AG08395 (cell line): ENCODE measurements around the gene PPP6R2.
"Not testable (repeated sequence)": the region's sequence is repeated elsewhere in the genome, so short reads cannot be mapped to it uniquely, and the experiment has no call there.

ENCODE experiments used
- DNase-seq: peaks from one replicate; pipeline ENCODE4 v3.0.0; 2012; ENCODE audit warnings: mixed read lengths, low spot score

PPP6R2 gene

GRCh38 chr22:50318356-50318697 lies 24.8 kb upstream of the PPP6R2 start:
- no peak for DNase-seq

- DNase-seq, result no peak
These were observed 24.3 kb upstream of the PPP6R2 start for GRCh38 chr22:50318698-50319411.

DNA sequence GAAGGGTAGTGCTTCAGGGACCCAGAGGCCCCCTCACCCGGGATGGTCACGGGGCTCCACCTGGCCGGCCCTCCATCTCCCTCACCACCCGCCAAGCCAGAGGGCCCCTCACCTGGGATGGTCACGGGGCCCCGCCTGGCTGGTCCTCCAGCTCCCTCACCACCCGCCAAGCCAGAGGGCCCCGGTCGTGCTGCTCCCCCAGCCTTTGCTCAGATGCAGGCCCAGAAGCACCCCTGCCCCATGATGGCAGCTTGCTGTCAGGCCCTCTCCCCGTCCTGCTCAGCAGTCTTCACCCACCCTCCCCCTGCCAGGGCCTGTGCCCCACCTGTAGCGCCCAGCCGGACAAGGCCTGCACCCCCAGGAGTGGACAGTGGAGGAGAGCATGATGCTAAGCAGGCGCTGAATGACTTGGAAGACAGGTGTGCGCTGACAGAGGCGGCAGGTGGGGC lies 23.6 kb upstream of the PPP6R2 start:
- no peak for DNase-seq

DNA sequence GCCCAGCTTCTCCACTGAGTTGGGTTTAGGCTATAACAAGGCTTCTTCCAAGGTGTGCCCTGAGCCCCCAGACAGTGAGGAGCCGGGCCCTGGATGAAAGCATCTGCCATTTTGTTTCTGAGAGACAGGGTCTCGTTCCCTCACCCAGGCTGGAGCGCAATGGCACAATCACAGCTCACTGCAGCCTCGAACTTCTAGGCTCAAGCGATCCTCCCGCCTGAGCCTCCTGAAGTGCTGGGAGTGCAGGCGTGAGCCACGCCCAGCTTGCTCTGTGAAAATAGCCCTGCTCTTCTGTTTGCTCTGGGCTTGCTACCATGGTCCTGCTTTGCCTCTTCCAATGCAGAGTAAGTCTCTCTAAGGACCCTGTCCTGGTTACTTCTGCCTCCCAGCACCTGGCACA lies 23.0 kb upstream of the PPP6R2 start:
- no peak for DNase-seq

- DNase-seq, result no peak
These were observed 22.3 kb upstream of the PPP6R2 start for GRCh38 chr22:50320671-50321325.

DNA sequence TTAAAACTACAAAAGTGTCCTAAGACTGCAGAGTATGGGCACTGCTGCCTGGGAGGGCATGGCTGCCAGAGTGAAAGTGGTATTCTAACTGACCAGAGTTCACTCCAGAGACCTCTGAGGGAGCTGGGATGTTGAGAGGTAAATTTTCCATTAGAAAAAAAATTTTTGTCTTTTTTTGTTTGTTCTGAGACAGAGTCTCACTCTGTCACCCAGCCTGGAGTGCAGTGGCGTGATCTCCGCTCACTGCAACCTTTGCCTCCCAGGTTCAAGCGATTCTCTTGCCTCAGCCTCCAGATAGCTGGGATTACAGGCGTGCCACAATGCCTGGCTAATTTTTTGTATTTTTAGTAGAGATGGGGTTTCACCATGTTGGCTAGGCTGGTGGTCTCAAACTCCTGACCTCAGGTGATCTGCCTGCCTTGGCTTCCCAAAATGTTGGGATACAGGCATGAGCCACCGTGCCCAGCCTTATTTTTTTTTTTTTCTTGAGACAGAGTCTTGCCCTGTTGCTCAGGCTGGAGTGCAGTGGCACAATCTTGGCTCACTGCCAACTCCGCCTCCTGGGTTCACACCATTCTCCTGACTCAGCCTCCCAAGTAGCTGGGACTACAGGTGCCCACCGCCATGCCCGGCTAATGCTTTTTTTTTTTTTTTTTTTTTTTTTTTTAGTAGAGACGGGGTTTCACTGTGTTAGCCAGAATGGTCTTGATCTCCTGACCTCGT lies 20.6 kb upstream of the PPP6R2 start:
- not testable (repeated sequence) for DNase-seq

DNA sequence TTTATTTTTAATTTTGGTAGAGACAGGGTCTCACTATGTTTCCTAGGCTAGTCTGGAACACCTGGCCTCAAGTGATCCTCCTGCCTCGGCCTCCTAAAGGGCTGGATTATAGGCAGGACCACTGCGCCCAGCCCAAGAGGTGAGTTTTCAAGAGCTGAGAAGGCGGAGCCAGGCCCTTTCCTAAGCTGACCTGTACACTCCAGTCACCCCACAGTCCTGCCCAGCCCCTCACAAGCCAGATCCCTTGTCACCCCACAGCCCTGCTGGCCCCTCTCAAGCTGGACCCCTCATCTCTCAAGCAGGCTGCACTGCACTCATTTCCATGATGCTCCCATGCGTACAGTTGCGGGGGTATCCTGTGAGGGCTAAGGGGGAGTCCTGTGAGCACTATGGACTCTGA lies 19.2 kb upstream of the PPP6R2 start:
- DNase-seq, result no peak

DNA sequence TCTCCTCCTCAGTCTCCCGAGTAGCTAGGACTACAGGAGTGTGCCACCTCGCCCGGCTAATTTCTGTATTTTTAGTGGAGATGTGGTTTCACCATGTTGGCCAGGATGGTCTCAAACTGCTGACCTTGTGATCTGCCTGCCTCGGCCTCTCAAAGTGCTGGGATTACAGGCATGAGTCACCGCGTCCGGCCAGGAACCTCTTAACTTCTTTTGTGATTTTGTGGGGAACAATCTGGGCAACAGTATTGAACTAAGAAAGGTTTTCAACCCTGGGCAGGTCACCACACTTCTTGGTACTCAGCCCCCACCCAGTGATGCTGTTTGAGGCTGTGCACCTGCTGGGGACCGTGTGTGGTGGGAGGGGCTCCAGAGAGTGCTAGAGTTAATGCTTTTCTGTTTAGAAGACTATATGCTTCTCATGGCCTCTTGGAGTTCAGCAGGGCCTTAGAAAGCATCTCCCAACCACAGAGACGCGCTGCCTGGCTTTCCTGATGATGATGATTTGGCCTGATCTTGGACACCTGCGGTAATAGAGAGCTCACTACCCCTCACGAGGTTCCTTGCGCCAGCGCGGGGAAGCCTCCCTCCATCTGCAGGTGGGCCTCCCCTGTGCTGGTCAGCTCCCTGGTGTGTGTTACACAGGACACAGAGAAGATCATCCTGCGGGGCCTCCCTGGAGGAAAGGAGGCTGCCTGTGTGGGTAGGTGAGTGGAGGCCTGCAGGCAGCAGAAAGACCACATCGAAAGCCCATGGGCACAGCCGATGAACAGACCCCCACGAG lies 17.5 kb upstream of the PPP6R2 start:
- DNase-seq, result no peak

DNA sequence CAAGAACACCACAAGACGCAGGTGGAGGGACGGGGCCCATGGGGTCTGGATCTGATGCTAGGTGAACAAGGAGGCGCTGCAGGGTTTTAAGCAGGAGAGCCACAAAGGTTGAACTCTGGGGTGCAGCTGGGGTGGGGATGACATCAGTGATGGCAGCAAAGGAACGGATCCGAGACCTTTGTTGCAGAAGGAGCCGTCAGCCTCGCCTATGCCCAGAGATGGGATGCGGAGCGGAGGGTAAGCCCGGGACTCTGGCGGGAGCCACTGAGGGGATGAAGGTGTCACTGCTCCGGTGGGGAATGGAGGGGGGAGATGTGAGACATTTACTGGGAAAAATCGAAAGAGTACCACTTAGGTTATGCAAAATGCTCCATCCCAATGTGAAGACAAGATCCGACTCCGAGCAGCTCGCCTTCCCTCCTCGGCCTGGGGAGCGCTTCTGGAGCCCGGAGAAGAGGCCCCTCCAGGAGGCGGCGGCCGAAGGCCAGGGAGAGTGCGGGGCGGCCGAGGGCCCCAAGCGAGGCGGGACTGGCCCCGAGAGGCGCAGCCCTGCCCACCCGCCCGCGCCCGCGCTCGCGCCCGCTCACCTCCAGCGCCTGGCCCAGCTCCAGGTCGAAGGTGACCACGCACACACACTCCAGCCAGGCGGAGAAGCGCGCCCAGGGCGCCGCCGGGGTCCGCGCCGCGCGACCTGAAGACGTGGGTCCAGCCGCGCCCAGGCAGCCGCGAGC lies 16.7 kb upstream of the PPP6R2 start:
- no peak for DNase-seq

GRCh38 chr22:50326956-50327710 lies 16.0 kb upstream of the PPP6R2 start, which contains the start of gene DENND6B:
Gene DENND6B (minus strand): TSS chr22:50327012. CDS start chr22:50326988, 24 bp downstream.
- DNase-seq, result peak; percentile 89

GRCh38 chr22:50327711-50328019 lies 15.5 kb upstream of the PPP6R2 start:
- DNase-seq, result no peak

GRCh38 chr22:50329236-50329635 lies 13.9 kb upstream of the PPP6R2 start:
- DNase-seq, result no peak

DNA sequence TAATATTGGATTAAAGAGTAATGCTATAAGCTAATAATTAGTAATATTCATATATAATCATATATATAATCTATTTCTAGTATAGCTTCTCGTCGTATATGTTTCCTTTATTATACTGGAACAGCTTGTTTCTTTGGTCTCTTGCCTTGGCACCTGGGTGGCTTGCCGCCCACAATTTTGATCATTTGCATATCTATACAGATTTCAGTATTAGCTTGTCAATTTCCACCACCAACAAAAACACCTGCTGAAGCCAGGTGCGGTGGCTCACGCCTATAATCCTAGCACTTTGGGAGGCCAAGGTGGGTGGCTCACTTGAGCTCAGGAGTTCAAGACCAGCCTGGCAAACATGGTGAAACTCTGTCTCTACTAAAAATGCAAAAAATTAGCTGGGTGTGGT lies 8.7 kb upstream of the PPP6R2 start:
- DNase-seq, result not testable (repeated sequence)

DNA sequence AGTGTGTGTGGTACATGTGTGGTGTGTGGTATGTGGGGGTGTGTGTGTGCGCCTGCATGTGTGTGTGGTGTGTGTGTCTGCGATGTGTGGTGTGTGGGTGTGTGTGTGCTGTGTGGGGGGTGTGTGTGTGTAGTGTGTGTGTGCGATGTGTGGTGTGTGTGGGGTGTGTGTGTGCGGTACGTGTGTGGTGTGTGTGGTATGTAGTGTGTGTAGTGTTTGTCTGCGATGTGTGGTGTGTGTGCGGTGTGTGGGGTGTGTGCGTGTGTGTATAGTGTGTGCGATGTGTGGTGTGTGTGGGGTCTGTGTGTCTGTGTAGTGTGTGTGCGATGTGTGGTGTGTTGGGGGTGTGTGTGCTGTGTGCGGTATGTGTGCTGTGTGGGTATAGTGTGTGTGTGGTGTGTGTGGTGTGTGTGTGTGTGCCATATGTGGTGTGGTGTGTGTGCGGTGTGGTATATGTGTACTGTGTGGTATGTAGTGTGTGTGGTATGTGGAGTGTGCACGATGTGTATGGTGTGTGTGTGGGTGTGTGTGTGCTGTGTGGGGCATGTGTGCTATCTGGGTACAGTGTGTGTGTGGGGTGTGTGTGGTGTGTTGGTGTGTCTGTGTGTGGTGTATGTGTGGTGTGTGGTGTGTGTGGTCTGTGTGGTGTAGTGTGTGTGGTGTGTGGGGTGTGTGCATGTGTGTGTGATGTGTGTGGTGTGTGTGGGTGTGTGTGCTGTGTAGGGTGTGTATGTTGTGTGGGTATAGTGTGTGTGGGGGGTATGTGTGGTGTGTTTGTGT lies 5.7 kb upstream of the PPP6R2 start:
- no peak for DNase-seq

- no peak for DNase-seq
These were observed 5.0 kb upstream of the PPP6R2 start for GRCh38 chr22:50338042-50338573.

DNA sequence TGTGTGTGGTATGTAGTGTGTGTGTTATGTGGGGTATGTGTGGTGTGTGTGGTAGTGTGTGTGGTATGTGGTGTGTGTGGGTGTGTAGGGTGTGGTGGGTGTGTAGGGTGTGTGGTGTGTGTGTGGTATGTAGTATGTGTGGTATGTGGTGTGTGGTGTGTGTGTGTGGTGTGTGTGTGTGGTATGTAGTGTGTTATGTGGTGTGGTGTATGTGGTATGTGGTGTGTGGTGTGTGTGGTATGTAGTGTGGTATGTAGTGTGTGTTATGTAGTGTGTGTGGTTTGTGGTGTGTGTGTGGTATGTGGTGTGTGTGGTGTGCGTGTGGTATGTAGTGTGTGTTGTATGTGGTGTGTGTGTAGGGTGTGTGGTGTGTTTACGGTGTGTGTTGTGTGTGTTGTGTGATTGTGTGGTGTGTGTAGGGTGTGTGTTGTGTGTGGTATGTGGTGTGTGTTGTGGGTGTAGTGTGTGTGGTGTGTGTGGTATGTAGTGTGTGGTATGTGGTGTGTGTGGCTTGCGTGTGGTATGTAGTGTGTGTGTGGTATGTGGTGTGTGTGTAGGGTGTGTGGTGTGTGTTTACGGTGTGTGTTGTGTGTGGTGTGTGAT lies 4.2 kb upstream of the PPP6R2 start:
- DNase-seq, result no peak

DNA sequence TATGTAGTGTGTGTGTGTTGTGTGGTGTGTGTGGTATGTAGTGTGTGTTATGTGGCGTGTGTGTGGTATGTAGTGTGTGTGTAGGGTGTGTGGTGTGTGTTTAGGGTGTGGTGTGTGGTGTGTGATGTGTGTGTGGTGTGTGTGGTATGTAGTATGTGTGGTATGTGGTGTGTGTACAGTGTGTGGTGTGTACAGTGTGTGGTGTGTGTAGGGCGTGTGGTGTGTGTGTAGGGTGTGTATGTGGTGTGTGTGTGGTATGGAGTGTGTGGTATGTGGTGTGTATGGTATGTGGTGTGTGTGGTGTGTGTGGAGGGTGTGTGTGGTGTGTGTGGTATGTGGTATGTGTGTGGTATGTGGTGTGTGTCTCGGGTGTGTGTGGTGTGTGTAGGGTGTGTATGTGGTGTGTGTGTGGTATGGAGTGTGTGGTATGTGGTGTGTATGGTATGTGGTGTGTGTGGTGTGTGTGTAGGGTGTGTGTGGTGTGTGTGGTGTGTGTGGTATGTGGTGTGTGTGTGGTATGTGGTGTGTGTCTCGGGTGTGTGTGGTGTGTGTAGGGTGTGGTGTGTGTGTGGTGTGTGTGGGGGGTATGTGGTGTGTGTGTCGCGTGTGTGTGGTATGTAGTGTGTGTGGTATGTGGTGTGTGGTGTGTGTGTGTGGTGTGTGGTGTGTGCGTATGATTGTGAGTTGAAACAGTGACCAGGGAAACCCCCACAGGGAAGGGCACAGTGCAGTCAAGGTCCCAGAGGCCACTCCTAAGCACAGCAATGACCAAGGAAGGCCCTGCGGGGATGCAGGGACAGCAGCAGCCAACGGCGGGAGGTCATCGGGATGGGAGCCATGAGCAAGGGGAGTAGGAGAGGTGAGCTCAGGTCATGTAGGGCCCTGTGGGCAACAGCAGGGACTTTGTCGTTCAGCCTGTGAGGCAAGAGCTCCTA lies 2.9 kb upstream of the PPP6R2 start:
- DNase-seq, result no peak

- peak; percentile 82 for DNase-seq
These were observed 1.0 kb upstream of the PPP6R2 start for GRCh38 chr22:50341977-50342650.
